GM12873 (cell line): Measurements from ENCODE around the gene TFF1.

Experiments used
- TF ChIP-seq, protein P1 (sequence below): IDR thresholded peaks from 2 replicates; pipeline ENCODE4 v1.5.1; 2012; ENCODE audit warnings: low read depth, mild to moderate bottlenecking, moderate library complexity, low read length, control low read depth; ENCODE audit not compliant: insufficient read depth; ENCODE audit errors: missing control alignments

TFF1 gene

DNA sequence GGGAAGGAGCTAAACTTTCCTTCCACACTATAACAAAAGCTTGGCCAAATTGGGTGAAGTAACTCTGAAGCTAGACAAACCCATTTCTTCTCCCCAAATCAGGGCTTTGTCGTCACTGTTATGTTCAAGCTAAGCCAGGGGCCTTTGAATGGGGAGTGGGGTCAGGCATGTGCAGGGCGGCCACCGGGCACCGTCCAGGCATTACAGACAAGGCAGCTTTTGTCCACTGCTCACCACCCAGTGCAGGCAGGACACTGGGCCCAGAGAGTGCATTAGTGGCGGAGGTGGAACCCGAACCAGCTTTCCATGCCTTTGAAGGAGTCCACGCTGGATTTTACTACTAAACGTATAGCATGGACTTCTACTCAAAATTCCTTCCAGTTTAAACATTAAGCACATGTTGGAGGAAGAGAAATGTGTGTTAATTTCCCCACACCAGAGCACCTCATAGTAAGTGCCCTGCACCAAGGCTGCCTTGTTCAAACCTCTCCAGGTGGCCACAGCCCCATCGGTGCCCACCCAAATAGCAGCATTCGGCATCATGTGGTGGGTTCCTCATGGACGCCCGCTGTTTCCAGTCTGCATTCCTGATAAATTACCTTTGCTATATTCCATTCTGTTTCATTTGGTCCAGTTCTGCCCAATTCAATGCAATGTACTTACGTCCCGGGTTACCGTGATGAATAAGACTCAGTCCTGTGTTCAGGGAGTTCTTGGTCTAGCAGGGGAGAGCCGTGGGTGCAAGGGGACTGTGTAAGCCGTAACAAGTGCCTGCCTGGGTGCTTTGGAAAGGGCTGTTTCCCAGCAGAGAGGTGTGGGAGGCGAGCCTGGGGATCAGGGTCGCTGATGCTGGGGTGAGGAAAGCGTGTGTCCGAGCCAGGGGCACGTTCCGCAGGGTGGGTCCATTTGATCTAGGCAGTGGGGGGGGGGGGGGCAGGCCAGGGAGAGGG, 39.0 kb upstream of the TFF1 start:
- TF ChIP-seq, protein P1, sequence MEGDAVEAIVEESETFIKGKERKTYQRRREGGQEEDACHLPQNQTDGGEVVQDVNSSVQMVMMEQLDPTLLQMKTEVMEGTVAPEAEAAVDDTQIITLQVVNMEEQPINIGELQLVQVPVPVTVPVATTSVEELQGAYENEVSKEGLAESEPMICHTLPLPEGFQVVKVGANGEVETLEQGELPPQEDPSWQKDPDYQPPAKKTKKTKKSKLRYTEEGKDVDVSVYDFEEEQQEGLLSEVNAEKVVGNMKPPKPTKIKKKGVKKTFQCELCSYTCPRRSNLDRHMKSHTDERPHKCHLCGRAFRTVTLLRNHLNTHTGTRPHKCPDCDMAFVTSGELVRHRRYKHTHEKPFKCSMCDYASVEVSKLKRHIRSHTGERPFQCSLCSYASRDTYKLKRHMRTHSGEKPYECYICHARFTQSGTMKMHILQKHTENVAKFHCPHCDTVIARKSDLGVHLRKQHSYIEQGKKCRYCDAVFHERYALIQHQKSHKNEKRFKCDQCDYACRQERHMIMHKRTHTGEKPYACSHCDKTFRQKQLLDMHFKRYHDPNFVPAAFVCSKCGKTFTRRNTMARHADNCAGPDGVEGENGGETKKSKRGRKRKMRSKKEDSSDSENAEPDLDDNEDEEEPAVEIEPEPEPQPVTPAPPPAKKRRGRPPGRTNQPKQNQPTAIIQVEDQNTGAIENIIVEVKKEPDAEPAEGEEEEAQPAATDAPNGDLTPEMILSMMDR: no peak

DNA sequence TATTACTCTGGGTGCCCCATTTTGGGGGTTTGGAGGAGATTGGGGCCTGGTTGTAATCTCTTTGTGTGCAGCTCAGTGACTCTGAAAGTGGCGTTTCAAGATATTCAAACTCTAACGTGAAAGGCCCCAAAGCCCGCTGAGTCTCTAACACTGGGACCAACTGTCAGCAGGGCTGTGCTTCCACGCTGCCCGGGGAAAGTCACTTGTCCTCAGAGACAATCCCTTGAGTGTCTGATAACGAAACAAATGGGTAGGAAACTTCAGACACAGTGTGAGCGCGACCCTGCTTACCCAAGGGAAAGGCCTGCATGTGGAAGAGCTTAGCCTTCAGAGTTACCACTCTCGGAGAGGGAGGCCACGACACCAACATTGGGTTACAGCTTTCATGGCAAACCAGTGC, 38.2 kb upstream of the TFF1 start:
- TF ChIP-seq, protein P1: no peak

DNA sequence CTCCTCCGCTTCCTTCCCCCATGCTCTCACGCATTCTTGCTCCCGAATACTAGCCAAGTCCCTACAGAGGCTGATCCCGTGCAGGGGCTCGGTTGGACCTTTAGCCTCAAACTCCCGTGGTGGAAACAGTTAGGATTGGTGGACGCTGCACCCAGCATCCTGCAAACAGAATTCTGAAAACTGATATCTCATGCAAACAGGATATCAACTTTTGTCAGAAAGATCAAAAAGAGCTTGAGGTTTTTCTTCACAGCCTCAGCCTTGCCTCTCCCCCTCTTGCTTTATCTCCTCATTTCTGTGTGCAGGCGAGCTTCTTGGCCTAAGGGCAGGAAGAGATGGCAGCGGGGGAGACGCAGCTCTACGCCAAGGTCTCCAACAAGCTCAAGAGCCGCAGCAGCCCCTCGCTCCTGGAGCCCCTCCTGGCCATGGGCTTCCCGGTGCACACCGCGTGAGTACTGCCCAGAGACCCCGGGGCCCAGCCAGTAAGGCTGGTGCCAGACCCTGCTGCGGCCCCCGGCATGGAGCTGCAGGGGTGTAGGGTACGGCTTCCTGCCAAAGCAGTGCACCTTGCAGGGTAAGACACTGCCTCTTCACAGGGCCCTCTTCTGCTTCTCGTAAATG, 37.4 kb upstream of the TFF1 start, which contains the start of gene UBASH3A:
UBASH3A (plus strand) TSS at position 292 of the 621 bp plus-strand sequence; CDS start at position 336, 44 bp downstream.
- TF ChIP-seq, protein P1: no peak

DNA sequence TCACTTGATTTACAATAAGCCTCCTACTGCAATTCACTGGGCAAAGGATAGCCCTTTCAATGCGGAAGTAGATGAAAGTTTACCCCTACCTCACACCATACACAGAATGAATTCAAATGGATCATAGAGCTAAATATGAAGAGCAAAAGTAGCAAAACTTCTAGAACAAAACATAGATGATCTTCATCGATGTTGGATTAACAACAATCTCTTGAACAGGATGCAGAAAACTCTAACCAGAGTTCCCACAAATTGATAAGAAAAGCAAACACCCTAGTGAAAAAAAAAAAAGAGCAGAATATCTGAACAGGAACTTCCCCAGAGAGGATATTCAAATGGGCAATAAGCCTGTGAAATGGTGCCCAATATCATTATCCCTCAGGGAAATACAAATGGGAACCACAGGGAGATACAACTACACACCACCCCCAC, 35.5 kb upstream of the TFF1 start:
- TF ChIP-seq, protein P1: no peak

DNA sequence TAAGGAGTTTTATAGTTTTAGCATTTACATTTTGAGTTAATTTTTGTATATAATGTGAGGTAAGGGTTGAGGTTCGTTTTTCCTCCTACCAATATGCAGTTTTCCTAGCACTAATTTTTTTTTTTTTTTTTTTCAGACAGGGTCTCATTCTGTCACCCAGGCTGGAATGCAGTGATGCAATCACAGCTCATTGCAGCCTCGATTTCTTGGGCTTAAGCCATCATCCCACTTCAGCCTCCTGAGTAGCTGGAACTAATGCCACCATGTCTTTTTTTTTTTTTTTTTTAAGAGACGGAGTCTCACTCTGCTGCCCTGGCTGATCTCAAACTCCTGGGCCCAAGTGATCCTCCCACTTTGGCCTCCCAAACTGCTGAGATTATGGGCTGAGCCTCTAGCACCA, 34.8 kb upstream of the TFF1 start:
- TF ChIP-seq, protein P1: no peak

DNA sequence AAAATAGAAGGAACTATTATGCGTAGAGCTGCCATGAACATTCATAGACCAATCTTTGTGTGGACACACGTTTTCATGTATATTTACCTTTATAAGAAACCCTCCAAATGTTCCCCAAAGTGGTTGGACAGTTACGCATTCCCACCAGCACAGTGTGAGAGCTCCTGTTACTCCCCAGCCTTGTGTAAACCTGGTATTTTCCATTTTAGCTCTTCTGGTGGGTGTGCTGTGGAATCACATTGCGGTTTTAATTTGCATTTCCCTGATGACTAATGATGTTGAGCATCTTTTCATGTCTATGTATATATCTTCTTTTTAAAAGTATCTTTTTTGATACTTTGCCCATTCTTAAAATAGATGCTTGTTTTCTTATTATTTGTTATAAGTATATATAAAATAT, 34.2 kb upstream of the TFF1 start:
- TF ChIP-seq, protein P1: no peak

DNA sequence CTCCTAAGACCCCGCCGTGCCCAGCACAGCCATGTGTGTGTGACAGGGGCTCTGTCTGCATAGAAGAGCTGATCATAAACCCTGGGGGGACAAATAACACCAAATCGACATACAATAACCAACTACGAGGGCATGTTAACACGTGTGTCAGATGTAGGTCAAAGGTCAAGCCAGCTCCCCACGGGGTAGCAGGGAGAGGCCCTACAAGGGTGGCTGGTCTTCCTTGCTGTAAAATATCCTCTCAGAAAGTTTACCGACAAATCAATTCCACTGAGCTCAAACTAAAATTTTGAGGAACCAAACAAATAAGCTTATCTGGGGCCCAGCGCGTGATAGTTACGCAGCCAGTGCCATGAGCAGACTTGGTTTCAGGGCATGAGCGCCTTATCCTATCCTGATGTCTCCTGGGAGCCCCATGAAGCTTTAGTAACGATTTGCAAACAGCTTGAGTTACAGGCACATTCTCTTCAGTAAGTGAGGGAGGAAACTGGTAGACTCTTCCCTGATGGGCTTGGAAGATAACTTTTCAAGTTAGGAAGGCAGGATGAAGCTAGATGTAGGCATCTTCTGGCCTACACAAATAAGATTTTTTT, 32.2 kb upstream of the TFF1 start:
- TF ChIP-seq, protein P1: no peak
